H9 (cell line): ENCODE results near the gene HIP1R. TPM values are rescaled to one million over a fixed set of nuclear protein-coding genes. Genes with fewer than 3 reads are reported as not detected.

ENCODE experiments used
- DNase-seq: peaks from one replicate; pipeline ENCODE4 v3.0.0-alpha.2; 2017
- H2AFZ ChIP-seq: one replicate; pipeline ENCODE4 v1.6.1; 2013; ENCODE audit warnings: mild to moderate bottlenecking, low read length, control low read depth, moderate library complexity
- H2AK5ac ChIP-seq: 2 replicates; pipeline ENCODE4 v1.6.1; 2013; ENCODE audit warnings: low read length, control low read depth, mixed read lengths; ENCODE audit not compliant: insufficient read length
- H2BK120ac ChIP-seq: one replicate; pipeline ENCODE4 v1.6.1; 2013; ENCODE audit warnings: low read depth, mild to moderate bottlenecking, low read length, control low read depth, inconsistent platforms; ENCODE audit not compliant: poor library complexity, severe bottlenecking
- H2BK12ac ChIP-seq: 2 replicates; pipeline ENCODE4 v1.6.1; 2013; ENCODE audit warnings: low read length, control low read depth, mixed read lengths, low read depth; ENCODE audit not compliant: insufficient read length
- H2BK15ac ChIP-seq: 2 replicates; pipeline ENCODE4 v1.6.1; 2013; ENCODE audit warnings: low read depth, low read length, control low read depth
- H2BK20ac ChIP-seq: one replicate; pipeline ENCODE4 v1.6.1; 2013; ENCODE audit warnings: low read depth, mild to moderate bottlenecking, low read length, control low read depth, inconsistent platforms; ENCODE audit not compliant: poor library complexity, severe bottlenecking
- H2BK5ac ChIP-seq: 2 replicates; pipeline ENCODE4 v1.6.1; 2013; ENCODE audit warnings: low read length, control low read depth, mixed read lengths; ENCODE audit not compliant: insufficient read length
- H3K14ac ChIP-seq: 2 replicates; pipeline ENCODE4 v1.6.1; 2013; ENCODE audit warnings: low read length, control low read depth; ENCODE audit not compliant: insufficient read depth
- H3K18ac ChIP-seq: 2 replicates; pipeline ENCODE4 v1.6.1; 2013; ENCODE audit warnings: low read depth, mild to moderate bottlenecking, mixed read lengths, low read length, control low read depth; ENCODE audit not compliant: insufficient read length
- H3K23ac ChIP-seq: 2 replicates; pipeline ENCODE4 v1.6.1; 2013; ENCODE audit warnings: low read length, control low read depth, mixed read lengths, low read depth; ENCODE audit not compliant: insufficient read length
- H3K23me2 ChIP-seq: 2 replicates; pipeline ENCODE4 v1.6.1; 2013; ENCODE audit warnings: low read depth, mild to moderate bottlenecking, mixed read lengths, low read length, control low read depth; ENCODE audit not compliant: insufficient read length, poor library complexity, severe bottlenecking
- H3K27ac ChIP-seq: 2 replicates; pipeline ENCODE4 v1.5.1; 2013; ENCODE audit warnings: low read length, control low read depth, mixed read lengths, low read depth; ENCODE audit not compliant: insufficient read length
- H3K27me3 ChIP-seq: 2 replicates; pipeline ENCODE4 v1.6.1; 2013; ENCODE audit warnings: low read length, control low read depth, inconsistent platforms; ENCODE audit not compliant: insufficient read depth
- H3K4ac ChIP-seq: 2 replicates; pipeline ENCODE4 v1.6.1; 2013; ENCODE audit warnings: low read depth, mild to moderate bottlenecking, control low read depth, inconsistent platforms, low read length, moderate library complexity
- H3K4me1 ChIP-seq: 2 replicates; pipeline ENCODE4 v1.6.1; 2013; ENCODE audit warnings: low read length, control low read depth, inconsistent platforms; ENCODE audit not compliant: insufficient read depth
- H3K4me2 ChIP-seq: 2 replicates; pipeline ENCODE4 v1.6.1; 2013; ENCODE audit warnings: low read length, control low read depth, mixed read lengths; ENCODE audit not compliant: insufficient read length, insufficient read depth
- H3K56ac ChIP-seq: 2 replicates; pipeline ENCODE4 v1.6.1; 2013; ENCODE audit warnings: low read depth, mild to moderate bottlenecking, mixed read lengths, low read length, control low read depth; ENCODE audit not compliant: insufficient read length
- H3K79me1 ChIP-seq: 2 replicates; pipeline ENCODE4 v1.6.1; 2013; ENCODE audit warnings: low read depth, mild to moderate bottlenecking, moderate library complexity, low read length, control low read depth, inconsistent platforms; ENCODE audit not compliant: insufficient read depth, poor library complexity, severe bottlenecking
- H3K79me2 ChIP-seq: 2 replicates; pipeline ENCODE4 v1.6.1; 2013; ENCODE audit warnings: low read length, control low read depth, inconsistent platforms; ENCODE audit not compliant: insufficient read depth
- H3K9ac ChIP-seq: 2 replicates; pipeline ENCODE4 v1.6.1; 2013; ENCODE audit warnings: low read length, control low read depth, mixed read lengths; ENCODE audit not compliant: insufficient read length; ENCODE audit errors: extremely low read depth
- H3K9me3 ChIP-seq: one replicate; pipeline ENCODE4 v1.6.1; 2013; ENCODE audit warnings: low read depth, low read length, inconsistent platforms; ENCODE audit not compliant: control insufficient read depth
- H3T11ph ChIP-seq: one replicate; pipeline ENCODE4 v1.6.1; 2013; ENCODE audit warnings: mild to moderate bottlenecking, low read length, control low read depth, inconsistent platforms
- H4K20me1 ChIP-seq: one replicate; pipeline ENCODE4 v1.6.1; 2013; ENCODE audit not compliant: control insufficient read depth, insufficient read length, insufficient read depth
- H4K5ac ChIP-seq: 2 replicates; pipeline ENCODE4 v1.6.1; 2013; ENCODE audit warnings: low read depth, mild to moderate bottlenecking, mixed read lengths, low read length, control low read depth; ENCODE audit not compliant: insufficient read length
- H4K8ac ChIP-seq: replicated peaks from 2 replicates; pipeline ENCODE4 v1.6.1; 2013; ENCODE audit warnings: low read length, control low read depth, mixed read lengths, low read depth; ENCODE audit not compliant: insufficient read length
- H4K91ac ChIP-seq: 2 replicates; pipeline ENCODE4 v1.6.1; 2013; ENCODE audit warnings: low read depth, mild to moderate bottlenecking, moderate library complexity, mixed read lengths, low read length, control low read depth; ENCODE audit not compliant: insufficient read length
- H3K27ac Mint-ChIP-seq, 3 experiments: 2 replicates in 2 of 3; 3 replicates in 1 of 3; pipeline ENCODE4 v1.8.0; 2020 to 2021; ENCODE audit warnings: mixed read lengths in 3 of 3, mild to moderate bottlenecking in 1 of 3, moderate library complexity in 1 of 3
- H3K27me3 Mint-ChIP-seq: 2 replicates; pipeline ENCODE4 v1.8.0; 2021; ENCODE audit warnings: low read depth, mild to moderate bottlenecking, moderate library complexity, mixed read lengths
- H3K36me3 Mint-ChIP-seq, 3 experiments: 2 replicates in 2 of 3; 3 replicates in 1 of 3; pipeline ENCODE4 v1.8.0; 2020 to 2021; ENCODE audit warnings: low read depth in 3 of 3, mixed read lengths in 3 of 3; ENCODE audit not compliant: insufficient read depth in 1 of 3
- H3K4me1 Mint-ChIP-seq, 2 experiments: 2 replicates each; pipeline ENCODE4 v1.8.0; 2020; ENCODE audit warnings: mixed read lengths in 2 of 2
- H3K4me3 Mint-ChIP-seq, 2 experiments: 2 replicates in 1 of 2; 3 replicates in 1 of 2; pipeline ENCODE4 v1.8.0; 2020 to 2021; ENCODE audit warnings: mild to moderate bottlenecking in 2 of 2, mixed read lengths in 2 of 2, moderate library complexity in 1 of 2
- H3K9me3 Mint-ChIP-seq, 2 experiments: 2 replicates in 1 of 2; 3 replicates in 1 of 2; pipeline ENCODE4 v1.8.0; 2020; ENCODE audit warnings: mild to moderate bottlenecking in 2 of 2, mixed read lengths in 2 of 2, moderate library complexity in 1 of 2
- CTCF ChIP-seq: fragments of 200-600 bp; sonication (generic); conservative IDR thresholded peaks from 3 replicates; pipeline ENCODE4 v1.8.0; 2021; ENCODE audit warnings: antibody characterized with exemption, mild to moderate bottlenecking
- WGBS: extraction: QIAGEN DNeasy Blood & Tissue Kit; methylation state at CpG from one replicate; pipeline ENCODE4 v1.1.7; 2013; ENCODE audit warnings: missing lambda C conversion rate, low lambda C conversion rate, mixed read lengths; ENCODE audit not compliant: insufficient read length; ENCODE audit errors: extremely low coverage; 5-methylcytosine and 5-hydroxymethylcytosine counted together
- total RNA-seq: library from RNA; stranded (reverse); gene quantifications from 2 replicates; pipeline ENCODE4 v1.2.1, GENCODE V29; 2021

The HIP1R gene
- total RNA-seq, 1 experiment from 2014 or later: 17.4 TPM

GRCh38 chr12:122844366-122844971 lies 9.2 kb downstream of the HIP1R start:
- Histone ChIP-seq H3K9me3 (no peaks in the 10 kb centered on the region), H3K79me1 (no peaks in the 10 kb centered on the region), H3K4me1 (no peaks in the 10 kb centered on the region), H3K18ac (no peak overlapping the region), H2BK5ac (no peak overlapping the region), H4K91ac (no peak overlapping the region), H3K14ac (no peak overlapping the region; the same call in 1 of the 2 replicates), H3T11ph (no peak overlapping the region), H3K9ac (no peak overlapping the region), H3K27ac (no peak overlapping the region), H4K5ac (no peak overlapping the region), H4K20me1 (no peaks in the 10 kb centered on the region), H2BK12ac (no peak overlapping the region), H2AFZ (no peak overlapping the region), H3K23ac (no peak overlapping the region), H3K4me2 (no peak overlapping the region), H4K8ac (no peak overlapping the region), H3K27me3 (no peaks in the 10 kb centered on the region), H2BK20ac (no peak overlapping the region), H2BK15ac (no peak overlapping the region), H3K56ac (no peak overlapping the region), H2AK5ac (no peak overlapping the region), H2BK120ac (no peak overlapping the region), H3K4ac (no peak overlapping the region), H3K79me2 (no peaks in the 10 kb centered on the region), H3K23me2 (no peaks in the 10 kb centered on the region)
- H3K27me3 Mint-ChIP-seq: peaks cover 25% of the 10 kb centered on the region
- no peak overlapping the region; a peak in 1 of 7 replicates for H3K27ac Mint-ChIP-seq
- peaks cover 19% of the 10 kb centered on the region in 2 experiments for H3K4me1 Mint-ChIP-seq
- no peak for TF ChIP-seq CTCF
- no CpG with 5 or more reads among the region's 8 CpGs for WGBS
- DNase-seq: no peak
- 0 out of 5 replicates have a peak, but pooled peaks cover 0 to 2% of the 10 kb centered on the region in 2 experiments for H3K9me3 Mint-ChIP-seq
- H3K4me3 Mint-ChIP-seq: no peak overlapping the region
- H3K36me3 Mint-ChIP-seq: no peaks in the 10 kb centered on the region; a peak in 1 of 7 replicates
